Measurements from ENCODE around the gene CDK14.

CDK14 gene

DNA sequence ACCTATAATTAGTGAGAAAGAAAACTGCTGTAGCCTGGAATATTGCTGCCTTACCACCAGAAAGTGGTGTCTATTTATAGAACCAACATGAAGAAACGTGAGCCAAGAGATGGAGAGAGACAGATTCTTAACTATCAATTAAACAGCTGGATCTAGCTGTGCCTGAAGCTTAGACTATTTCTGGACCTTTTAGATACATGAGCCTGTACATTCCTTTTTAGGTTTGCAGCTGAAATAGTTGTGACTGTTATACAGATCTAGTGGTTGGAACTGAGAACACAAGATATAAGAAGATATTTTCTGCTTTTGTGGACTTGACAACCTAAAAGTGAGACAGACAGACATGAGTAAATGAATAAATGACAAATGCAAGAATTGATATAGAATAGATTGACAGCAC, 73.4 kb downstream of the CDK14 start:
- H3K27ac ChIP-seq, result no peak overlapping the region
- no peaks in the 10 kb centered on the region for H3K9me3 ChIP-seq
- H3K36me3 ChIP-seq, result no peaks in the 10 kb centered on the region
- peaks cover 0 to 39% (median 8%) of the 10 kb centered on the region in 4 donors for H3K4me1 ChIP-seq
- intact Hi-C loops (cut with DNase I; ENCODE audit: low total_unique reads), result no loop called here
- H3K27me3 ChIP-seq, result no peaks in the 10 kb centered on the region
- TF ChIP-seq, protein P1, sequence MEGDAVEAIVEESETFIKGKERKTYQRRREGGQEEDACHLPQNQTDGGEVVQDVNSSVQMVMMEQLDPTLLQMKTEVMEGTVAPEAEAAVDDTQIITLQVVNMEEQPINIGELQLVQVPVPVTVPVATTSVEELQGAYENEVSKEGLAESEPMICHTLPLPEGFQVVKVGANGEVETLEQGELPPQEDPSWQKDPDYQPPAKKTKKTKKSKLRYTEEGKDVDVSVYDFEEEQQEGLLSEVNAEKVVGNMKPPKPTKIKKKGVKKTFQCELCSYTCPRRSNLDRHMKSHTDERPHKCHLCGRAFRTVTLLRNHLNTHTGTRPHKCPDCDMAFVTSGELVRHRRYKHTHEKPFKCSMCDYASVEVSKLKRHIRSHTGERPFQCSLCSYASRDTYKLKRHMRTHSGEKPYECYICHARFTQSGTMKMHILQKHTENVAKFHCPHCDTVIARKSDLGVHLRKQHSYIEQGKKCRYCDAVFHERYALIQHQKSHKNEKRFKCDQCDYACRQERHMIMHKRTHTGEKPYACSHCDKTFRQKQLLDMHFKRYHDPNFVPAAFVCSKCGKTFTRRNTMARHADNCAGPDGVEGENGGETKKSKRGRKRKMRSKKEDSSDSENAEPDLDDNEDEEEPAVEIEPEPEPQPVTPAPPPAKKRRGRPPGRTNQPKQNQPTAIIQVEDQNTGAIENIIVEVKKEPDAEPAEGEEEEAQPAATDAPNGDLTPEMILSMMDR (IDR thresholded peaks at IDR 0.05), result no peak
- DNase-seq, result no peak
- H3K4me3 ChIP-seq, result no peak overlapping the region

DNA sequence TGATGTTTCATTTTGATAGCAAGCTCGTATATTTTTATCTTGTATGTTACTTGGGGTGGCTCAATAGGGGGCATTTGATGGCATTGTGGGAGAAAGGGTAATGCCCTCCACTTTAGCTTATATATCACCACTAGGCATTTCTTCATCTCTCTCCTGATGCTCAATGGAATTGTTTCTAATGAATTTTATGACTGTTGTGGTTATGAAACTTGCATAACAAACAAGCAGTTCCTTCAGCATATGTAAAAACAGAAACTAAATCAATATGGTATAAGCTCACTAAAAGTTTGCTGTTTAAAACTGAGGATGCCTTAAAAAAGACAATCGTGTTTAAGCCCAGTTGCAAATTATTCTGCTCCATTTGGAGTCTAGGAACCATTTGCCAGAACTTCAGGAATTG, 75.5 kb downstream of the CDK14 start:
- no peaks in the 10 kb centered on the region for H3K9me3 ChIP-seq
- DNase-seq, result no peak
- H3K27ac ChIP-seq, result no peak overlapping the region
- intact Hi-C loops (cut with DNase I; ENCODE audit: low total_unique reads), result no loop called here
- H3K4me3 ChIP-seq, result no peak overlapping the region
- H3K27me3 ChIP-seq, result no peaks in the 10 kb centered on the region
- no peaks in the 10 kb centered on the region for H3K36me3 ChIP-seq
- H3K4me1 ChIP-seq, result peaks cover 0 to 33% (median 3%) of the 10 kb centered on the region in 4 donors
- TF ChIP-seq, protein P1 (IDR thresholded peaks at IDR 0.05), result no peak

DNA sequence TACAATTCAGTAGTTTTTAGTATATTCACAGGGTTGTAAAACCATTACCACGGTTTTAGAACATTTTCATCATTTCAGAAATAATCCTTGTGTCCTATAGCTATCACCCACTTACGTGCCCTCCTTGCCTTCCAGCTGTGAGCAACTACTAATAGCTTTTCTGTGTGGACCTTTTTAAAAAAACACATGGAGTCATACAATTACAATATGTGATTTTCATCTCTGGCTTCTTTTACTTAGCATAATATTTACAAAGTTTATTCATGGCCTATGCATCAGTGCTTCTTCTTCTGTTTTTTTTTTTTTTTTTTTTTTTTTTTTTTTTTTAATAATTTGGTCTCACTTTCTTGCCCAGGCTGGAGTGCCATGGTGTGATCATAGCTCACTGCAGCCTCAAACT, 76.1 kb downstream of the CDK14 start:
- no peaks in the 10 kb centered on the region for H3K9me3 ChIP-seq
- H3K4me1 ChIP-seq, result peaks cover 0 to 37% (median 2%) of the 10 kb centered on the region in 4 donors
- H3K27ac ChIP-seq, result no peak overlapping the region
- TF ChIP-seq, protein P1 (IDR thresholded peaks at IDR 0.05), result no peak
- intact Hi-C loops (cut with DNase I; ENCODE audit: low total_unique reads), result no loop called here
- no peaks in the 10 kb centered on the region for H3K36me3 ChIP-seq
- H3K4me3 ChIP-seq, result no peak overlapping the region
- no peak for DNase-seq
- no peaks in the 10 kb centered on the region for H3K27me3 ChIP-seq

DNA sequence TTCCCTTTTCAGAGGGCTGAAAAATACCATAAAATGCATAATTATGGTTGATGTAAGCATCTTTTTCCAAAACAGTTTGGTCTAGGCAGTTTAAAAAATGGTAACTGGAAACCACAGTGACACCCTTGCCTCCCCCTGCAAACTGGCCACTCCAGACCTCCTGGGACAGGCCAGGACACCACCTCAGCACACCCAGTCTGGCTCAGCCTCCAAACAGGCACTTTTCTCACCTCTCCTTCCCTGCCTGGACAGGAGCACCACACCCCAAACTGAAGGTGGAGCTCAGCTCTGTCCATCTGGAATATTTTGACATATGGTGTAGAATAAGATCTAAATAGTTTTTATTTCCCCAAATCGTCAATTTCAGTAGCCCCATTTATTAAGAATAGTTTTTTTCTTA, 78.5 kb downstream of the CDK14 start:
- no peak for DNase-seq
- H3K9me3 ChIP-seq, result no peaks in the 10 kb centered on the region
- H3K27ac ChIP-seq, result no peak overlapping the region
- no peaks in the 10 kb centered on the region for H3K27me3 ChIP-seq
- TF ChIP-seq, protein P1 (IDR thresholded peaks at IDR 0.05), result no peak
- H3K36me3 ChIP-seq, result no peaks in the 10 kb centered on the region
- no peak overlapping the region for H3K4me3 ChIP-seq
- peaks cover 0 to 48% (median 0%) of the 10 kb centered on the region in 4 donors for H3K4me1 ChIP-seq
- intact Hi-C loops (cut with DNase I; ENCODE audit: low total_unique reads), result no loop called here

DNA sequence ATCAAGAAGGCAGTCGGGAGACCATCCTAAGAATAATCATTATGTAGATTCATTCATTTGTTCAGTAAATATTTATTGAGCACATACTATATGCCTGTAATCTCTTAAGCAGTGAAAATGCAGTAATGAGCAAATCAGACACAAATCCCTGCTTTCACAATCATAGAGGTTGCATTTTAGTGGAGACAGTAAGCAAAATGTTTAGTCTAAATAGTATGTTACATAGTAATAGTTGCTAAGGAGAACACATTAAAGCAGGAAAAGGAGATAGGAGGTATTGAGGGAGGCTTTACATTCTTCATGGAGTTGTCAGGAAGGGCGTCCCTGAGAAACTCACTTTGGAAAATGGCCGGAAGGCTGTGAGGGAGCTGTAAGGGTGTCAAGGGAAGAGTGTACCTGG, 79.9 kb downstream of the CDK14 start:
- H3K4me3 ChIP-seq, result no peak overlapping the region
- no peaks in the 10 kb centered on the region for H3K36me3 ChIP-seq
- no peaks in the 10 kb centered on the region for H3K27me3 ChIP-seq
- no peaks in the 10 kb centered on the region for H3K9me3 ChIP-seq
- TF ChIP-seq, protein P1 (IDR thresholded peaks at IDR 0.05), result no peak
- DNase-seq, result no peak
- H3K27ac ChIP-seq, result no peak overlapping the region
- intact Hi-C loops (cut with DNase I; ENCODE audit: low total_unique reads), result no loop called here
- peaks cover 0 to 42% (median 0%) of the 10 kb centered on the region in 4 donors for H3K4me1 ChIP-seq

Data from tibial artery (tissue), 4 donors.